HUDEP-2 (cell line): Measurements from ENCODE around the gene HNRNPAB.
A peak's percentile ranks its signal among the peaks of the same experiment; 100 is the strongest.
"Not testable (repeated sequence)": the region's sequence is repeated elsewhere in the genome, so short reads cannot be mapped to it uniquely, and the experiment has no call there.

ENCODE experiments used
- DNase-seq, 76 experiments: peaks; one replicate each; lab custom pipeline; 2025; ENCODE audit not compliant: unreplicated experiment in 76 of 76; lab: John Stamatoyannopoulos, UW

Gene HNRNPAB

DNA sequence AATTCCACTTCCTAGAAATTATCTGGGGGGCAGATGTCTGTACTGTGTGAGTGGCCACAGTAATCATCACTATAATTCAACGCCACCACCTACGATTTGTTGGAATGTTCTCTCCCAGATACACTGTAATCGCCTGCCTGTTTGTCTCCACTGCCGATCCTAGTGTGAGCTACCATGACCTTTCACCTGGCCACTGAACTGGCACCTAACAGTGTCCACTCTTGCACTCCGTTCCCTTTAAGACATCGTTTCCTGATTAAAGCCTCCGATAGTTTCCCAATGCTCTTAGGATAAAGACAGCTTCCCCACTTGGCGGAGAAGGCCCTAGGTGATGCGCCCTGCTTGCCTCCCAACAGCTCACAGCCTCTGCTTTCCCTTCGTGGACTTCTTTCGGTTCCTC is 24.3 kb downstream of the HNRNPAB start:
- DNase-seq: no peak

DNA sequence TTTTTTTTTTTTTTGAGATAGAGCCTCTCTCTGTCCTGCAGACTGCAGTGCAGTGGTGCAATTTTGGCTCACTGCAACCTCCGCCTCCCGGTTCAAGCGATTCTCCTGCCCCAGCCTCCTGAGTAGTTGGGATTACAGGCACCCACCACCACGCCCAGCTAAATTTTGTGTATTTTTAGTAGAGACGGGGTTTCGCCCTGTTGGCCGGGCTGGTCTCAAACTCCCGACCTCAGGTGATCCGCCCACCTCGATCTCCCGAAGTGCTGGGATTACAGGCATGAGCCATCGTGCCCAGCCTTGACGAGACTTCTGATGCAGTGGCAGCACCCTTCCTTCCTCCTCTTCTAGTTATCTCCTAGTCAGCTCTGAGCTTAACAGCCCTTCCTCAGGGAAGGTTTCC is 24.8 kb downstream of the HNRNPAB start:
- not testable (repeated sequence) for DNase-seq

DNA sequence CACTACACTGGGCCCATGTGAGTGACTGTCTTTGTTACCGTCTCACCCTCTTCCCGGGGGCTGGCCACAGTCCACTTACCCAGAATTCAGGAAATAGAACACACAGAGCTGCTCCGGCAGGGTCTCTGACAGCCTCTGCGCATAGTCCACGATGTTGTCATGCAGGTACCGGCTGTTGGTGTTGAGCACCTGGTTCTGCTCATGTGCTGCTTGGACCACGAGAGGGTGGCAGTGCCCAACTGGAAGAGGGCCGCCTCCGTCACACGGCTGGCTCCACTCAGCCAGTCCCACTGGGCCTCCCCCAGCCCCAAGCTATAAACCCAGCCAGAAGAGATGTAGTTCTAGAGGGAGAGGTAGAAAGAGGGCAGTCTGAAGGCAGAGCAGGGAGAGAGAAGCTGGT is 25.5 kb downstream of the HNRNPAB start:
- no peak for DNase-seq

DNA sequence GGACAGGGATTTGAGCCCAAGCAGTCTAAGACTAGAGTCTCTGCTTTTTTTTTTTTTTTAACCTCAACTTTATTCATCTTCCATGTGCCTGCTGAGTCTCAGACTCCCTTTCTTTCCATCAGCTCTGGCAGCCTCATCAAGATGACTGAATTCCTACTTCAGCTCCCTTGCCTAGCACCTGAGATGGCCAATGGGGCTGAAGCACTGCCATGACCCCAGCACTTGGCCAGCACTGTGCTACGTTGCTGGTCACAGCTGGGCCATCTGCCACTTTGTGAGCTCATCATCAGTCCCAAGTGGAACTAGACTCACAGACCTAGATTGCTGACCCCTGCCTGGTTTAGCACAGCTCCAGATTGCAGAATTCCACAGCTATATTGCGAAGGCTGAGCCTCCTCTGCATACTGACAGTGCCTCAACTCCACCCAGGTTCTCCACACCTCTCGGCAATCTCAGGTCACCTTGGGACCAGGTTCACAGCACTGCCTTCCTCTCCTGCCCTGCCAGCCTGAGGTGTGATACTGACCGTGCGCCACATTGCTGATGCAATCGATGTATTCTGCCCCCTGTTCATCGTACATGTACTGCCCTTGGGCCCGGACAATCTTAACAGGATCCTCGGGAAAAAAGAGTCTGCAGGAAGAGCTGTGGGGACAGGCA is 26.7 kb downstream of the HNRNPAB start:
- DNase-seq: peak in 4 of 76 experiments; percentile 11 to 22 (median 16)

DNA sequence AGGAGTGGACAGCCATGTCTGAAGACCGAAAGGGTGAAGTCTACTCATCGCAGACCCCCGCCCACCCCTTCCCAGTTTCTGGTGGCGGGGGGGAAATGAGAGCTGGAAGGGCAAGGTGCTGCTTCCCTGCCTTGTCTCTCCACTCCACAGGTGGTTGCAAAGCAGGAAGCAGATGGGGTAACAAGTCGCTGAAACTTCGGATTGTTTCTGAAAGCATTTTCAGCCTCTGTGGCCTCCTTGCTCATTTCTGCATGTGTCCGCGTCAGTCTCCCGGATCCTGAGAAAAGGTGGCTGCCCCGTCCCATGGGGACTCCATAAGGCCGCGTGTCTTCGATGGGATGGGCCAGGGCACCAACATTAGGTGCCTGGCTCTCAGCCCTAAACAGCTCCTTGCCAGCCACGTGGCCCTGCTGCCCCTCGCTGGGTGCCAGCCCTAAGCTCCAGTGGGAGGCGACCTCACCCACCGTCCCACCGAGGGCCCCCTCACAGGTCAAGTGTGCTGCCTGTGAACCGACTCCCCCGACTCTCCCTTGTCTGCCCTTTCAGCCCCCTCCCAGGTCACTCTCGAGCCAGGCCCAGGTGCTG is 27.3 kb downstream of the HNRNPAB start:
- no peak for DNase-seq

DNA sequence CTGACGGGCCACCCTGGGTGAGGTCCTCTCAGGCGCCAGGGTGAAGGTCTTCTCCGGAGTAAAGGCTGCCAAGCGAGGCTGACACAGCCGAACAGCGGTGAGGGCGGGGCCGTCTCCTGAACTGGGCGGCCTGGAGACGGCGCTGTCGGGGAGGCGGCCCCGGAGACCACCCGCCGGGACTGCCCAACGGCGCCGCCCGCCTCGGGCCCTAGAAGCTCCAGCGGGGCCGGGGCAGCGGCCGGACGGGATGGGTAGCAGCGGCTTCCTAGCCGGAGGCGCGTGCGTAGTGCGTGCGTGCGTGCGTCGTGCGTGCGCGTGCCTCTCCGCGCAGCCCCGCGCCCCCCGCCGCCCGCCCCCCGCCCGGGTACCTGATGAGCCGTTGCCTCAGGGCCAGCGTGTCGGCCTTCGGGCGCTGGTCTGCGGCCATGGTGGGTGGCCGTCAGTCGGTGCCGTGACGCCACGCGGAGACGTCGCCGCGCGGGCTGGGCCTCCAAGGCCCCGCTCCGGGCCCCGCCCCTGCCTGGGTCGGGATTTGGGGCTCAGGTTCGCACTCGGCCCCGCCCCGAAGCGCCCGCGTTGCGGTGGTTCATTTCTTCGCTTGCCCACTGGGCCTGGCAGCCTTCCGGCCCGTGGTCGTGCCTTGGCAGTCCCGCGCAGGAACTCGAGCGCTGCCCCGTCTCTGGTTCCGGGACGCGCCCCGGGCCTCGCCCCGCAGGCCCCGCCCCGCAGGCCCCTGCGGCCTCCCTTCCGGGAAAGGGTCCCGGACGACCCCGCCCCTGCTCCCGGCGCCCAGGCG is 28.0 kb downstream of the HNRNPAB start, which contains the start of gene PHYKPL:
TSS of gene PHYKPL (minus strand) at position 679 of the 796 bp plus-strand sequence. CDS start at position 427, 252 bp downstream.
- peak in 53 of 76 experiments; percentile 15 to 76 (median 52) for DNase-seq

DNA sequence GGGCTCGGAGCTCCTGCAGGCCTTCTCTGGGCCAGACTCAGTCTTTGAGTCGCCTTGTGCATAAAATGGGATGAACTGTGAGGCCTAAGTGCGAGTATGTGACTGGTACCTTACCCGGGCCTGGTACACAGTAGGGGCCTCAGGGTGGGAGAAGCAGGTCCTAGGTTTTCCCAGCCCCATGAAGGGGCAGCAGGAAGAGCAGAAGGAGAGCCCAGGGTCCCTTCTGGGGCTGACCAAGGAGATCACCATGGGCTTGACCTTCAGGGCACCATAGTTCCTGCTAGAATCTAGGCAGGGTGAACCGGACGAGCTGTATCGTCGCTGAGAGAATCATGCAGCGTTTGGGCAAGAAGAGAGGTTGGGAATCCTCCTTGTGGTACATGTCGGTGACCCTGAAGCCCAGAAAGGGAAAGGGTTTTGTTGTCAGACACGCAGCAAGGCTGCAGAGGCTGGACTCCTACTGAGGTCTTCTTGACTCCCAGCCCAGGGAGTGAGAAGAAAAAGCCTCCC is 28.6 kb downstream of the HNRNPAB start:
- no peak for DNase-seq

DNA sequence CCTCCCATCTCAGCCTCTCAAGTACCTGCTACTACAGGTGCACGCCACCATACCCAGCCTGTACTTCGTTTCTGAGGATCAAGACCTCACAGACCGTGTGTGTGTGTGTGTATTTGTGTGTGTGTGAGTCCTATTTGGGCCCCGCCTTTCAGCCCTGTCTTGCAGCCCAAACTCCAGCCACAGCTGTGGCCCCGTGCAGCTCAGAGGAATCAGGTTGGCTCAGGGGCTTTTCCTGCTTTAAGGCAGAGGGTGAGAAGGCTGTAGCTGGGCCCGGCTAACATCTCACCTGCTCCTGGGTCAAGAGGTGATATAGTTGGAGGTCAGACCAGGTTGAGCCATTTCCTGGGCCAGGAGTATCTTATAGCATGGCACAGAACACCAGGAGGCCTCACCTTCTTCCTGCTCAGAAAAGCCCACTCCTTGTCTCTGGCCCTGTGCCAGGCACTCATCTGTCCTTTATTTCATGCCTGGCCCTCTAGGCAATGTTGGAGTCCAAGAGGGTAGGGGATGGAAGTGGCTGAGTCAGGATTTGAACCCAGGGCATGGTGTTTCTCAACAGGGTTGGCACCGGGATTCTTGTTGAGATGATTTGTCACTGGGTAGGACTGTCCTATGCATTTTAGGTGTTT is 29.9 kb downstream of the HNRNPAB start:
- no peak for DNase-seq

DNA sequence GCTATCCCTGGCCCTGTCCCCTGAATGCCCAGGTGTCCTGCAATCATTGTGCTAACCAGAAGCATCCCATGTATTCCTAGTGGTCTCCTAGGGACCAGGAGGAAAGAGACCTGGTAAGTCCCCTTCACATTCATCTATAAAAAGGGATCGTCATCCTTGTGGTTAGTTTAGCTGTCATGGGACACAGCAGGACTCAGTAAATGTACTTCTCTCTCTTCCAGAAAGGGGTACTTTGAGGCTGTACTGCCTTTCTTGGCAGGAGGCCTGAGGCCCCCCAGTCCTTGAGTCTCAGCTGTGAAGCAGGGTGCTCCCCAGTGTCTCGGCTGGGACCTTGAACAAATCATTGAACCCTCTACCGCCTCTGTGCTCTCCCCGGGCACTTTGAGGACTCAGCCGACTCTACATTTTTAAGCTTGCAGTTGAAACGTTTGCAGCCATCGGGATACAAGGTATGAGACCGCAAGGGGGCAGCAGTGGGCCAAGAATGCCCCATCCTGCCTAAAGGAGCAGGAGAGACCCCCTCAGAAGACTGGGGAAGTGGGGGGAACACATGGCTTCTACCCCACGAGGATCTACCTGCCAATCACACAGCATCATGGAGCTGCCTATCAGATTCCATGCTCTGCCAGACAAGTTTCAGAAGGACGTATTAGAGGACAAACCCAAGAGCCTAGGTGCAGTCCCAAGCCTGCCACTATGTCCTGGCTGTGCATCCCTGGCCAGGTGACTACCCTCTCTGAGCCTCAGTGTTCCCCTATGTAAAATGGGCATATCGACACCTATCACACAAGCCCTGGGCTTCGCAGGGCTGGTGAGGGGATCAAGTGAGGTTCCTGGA is 30.6 kb downstream of the HNRNPAB start:
- DNase-seq: peak in 64 of 76 experiments; percentile 9 to 76 (median 54)

DNA sequence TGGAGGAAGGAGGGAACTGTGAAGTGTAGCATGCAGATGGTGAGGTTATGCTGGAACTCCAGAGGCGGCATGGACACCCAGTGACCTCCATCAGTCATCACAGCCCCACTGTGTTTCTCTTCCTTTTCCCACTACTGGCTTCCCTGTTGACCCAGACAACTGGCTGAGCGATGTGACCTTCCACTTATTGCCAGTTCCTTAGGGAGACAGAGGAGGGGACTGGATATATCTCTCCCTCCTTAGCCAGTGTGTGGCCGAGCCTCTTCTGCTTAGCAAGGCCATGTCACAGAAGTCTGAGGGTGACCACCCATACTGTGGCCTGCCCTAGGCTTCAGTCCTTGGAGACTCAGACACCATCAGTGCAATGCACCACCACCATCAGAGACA is 31.2 kb downstream of the HNRNPAB start:
- DNase-seq: no peak

DNA sequence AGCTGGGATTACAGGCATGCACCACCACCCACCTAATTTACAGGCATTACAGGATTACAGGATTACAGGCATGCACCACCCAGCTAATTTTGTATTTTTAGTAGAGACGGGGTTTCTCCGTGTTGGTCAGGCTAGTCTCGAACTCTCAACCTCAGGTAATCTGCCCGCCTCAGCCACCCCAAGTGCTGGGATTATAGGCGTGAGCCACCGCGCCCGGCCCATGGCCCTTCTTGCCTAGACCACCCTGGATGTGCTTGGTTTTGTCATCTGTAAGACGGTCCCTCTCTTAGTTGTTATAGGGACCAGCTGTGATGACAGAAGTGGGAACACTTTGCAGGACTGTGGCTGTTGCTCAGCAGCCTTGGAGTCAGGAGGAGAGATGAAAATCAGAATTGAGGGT is 31.8 kb downstream of the HNRNPAB start:
- DNase-seq: no peak

DNA sequence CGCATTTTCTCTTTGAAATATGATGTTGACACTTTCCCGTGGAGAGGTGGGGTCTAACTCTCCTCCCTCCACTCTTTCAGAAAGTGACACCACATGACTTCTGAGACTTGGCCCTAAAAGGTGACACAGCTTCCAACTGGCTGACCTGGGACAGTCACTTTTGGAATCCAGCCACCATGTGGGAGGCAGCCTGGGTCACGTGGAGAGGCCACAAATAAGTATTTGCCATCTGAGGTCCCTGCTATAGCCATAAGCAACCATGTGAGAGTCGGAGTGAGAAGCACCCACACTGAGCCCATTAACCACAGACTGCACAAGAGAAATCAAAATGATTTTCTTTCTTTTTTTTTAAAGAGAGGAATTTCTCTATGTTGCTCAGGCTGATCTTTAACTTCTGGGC is 32.3 kb downstream of the HNRNPAB start:
- DNase-seq: peak in 58 of 76 experiments; percentile 6 to 84 (median 43)

DNA sequence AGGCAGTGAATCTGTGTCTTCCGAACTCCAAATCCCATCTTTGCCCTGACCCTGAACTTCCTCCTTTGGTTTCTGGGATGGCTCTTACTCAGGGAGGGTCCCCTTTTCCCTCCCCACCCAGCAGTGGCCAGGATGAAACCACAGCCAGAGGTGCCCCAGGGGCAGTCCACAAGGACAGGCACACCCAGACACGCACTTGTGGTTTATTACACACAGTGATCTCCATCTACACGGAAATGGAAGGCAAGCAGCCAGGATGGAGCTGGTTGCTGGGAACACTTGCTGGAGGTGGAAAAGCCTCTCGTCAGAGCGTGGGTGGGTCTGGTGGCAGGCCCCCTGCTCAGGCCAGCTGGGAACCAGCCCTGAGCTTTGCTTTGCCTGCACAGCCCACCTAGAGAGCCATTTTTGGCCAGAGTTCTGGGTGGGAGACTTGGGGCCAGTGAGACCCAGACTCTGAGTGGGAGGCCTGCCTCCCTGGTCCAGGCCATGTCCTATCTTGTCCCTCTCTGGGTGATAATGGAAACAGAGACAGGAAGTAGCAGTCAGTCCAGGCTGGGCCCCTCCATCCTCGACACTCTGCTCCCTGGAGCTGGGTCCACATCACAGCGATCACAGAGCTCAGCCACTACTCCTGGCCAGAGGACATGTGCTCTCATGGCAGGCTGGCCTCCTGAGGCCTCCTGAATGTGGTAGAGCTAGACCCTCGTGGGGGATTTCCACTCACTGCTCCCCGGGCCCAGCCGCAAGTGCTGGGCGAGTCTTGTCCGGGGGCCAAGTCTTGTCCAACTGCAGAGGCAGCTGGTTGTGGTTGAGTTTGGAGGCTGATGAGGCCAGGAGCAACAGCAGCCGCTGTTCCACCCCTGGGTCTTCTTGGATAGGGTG is 33.3 kb downstream of the HNRNPAB start:
- peak in 1 of 76 experiments; percentile 8 for DNase-seq

DNA sequence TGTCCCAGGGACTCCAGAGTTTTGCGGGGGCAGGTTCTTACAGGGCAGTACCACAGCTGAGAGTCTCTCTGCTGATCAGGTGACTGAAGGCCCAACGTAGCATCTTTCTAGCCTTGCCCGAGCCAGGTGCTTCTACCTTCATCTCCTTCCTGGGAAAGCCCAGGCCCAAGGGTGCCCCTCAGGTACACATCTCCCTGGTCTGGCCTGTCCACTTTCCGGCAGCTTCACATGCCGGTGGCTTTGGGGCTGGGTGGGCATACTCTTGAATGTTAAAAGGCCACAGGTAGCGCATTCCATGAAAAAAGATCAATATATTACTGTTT is 33.9 kb downstream of the HNRNPAB start:
- DNase-seq: no peak

DNA sequence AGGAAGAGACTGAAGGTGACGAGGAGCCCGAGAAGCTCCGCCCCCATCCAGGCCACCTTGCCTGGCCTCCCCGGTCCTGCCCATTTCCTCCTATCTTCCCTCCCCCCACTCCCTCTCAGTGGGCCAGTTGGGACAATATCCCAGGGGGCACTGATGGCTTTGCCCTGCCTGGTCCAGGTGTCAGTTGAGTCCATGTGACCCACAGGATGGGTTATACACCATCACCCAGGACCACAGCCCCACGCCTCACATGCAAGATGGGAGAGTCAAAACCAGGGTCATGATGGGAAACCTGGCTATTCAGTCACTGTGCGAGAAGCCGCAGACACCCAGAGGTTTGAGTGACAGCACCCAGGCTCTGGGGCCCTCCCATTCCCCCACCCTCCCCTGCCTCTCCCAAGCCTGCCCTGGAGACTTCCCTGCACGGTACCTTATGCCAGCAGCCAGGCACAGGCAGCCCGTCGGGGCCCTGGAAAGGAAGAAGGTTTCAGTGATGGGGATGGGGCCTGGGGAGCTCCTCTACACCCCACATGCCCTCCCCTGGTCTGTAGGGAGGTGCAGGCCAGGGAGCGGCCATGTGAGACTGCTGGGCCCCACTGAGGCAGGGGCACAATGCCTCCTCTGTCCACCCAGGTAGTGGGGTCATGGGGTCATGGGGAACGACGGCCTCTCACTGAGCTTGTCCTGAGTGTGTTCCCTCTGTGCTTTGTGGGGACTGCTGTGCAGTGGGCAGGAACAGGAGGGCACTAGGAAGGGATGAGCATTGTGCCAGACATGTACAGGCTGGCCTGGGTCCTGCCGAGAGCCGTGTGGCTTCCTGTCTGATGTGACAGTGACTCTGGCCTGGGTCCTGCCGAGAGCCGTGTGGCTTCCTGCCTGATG is 34.6 kb downstream of the HNRNPAB start:
- no peak for DNase-seq

DNA sequence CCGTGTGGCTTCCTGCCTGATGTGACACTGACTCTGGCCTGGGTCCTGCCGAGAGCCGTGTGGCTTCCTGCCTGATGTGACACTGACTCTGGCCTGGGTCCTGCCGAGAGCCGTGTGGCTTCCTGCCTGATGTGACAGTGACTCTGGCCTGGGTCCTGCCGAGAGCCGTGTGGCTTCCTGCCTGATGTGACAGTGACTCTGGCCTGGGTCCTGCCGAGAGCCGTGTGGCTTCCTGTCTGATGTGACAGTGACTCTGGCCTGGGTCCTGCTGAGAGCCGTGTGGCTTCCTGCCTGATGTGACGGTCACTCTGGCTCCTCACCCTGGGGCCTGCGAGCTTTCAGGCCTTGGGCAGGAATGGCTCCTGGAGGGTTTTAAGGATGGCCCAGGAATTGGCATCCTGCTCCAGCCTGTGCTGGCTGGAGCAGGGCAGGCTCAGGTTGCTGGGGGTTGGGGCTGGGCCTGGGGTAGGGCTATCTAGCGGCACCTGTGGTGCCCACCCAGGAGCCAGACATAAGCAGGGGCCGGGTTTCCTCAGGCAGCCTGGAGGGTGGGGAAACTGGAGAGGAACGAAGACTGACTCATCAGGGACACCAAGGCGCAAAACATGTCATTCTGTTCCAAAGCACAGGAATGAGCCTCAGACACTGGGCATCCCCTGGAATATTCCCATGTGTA is 35.4 kb downstream of the HNRNPAB start:
- not testable (repeated sequence) for DNase-seq

DNA sequence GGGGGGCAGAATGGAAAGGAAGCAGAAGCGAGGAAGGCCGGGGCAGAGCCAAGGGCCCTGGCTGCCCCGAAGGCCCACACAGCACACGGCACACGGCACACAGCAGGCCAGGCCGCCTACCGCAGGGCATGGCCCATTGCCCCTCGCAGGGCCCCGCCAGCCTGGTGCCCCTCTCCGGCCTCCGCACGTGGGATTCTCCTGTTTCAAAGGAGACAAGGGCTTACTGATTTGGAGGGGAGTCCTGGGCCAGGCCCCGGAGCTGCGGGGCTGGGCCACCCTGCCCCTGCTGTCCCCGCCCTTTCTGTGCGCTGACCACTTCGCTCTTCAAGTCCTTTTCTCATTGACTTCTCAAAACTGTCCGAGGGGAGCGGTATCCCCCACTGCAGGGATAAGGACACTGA is 36.0 kb downstream of the HNRNPAB start:
- DNase-seq: no peak

DNA sequence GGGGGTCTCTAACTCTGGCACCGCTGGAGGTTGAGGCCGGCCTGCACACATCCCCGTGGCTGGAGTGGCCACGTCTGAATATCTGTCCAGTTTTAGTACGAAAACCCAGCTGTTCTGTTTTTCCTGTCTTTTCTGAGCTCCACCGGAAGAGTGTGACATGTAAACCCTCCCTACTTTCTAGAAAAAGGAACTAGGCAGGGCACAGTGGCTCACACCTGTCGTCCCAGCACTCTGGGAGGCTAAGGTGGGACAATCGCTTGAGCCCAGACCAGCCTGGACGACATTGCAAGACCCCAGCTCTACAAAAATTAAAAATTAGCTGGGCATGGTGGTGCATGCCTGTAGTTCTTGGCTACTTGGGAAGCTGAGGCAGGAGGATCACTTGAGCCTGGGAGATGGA is 36.4 kb downstream of the HNRNPAB start:
- DNase-seq: no peak
